GM19023 (cell line): ENCODE results near the gene EHF.

ENCODE experiments used
- ATAC-seq: cut with Tn5 transposase; IDR thresholded peaks from one replicate; pipeline ENCODE4 v1.9.1; 2021; ENCODE audit warnings: mild to moderate bottlenecking, moderate library complexity; ENCODE audit not compliant: unreplicated experiment

The EHF gene

DNA sequence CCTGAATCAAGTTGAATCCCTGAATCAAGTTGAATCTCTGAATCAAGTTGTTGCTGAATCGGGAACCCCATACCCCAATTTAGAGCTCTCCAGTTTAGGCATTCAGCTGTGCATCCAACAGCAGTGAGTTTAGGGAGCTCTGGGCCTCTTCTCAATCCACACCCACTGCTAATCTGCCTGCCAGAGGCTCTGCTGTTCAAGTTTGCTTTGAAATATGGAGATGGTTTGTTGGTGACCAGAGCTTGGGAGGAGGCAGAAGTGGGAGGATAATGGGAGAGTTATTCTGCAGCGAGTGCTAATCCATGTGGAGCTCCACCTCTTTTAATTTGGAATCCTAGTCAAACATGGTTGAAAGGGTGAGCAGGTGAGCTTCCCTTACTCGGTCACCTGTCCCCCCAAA is 22.4 kb downstream of the EHF start:
- ATAC-seq, result no peak

DNA sequence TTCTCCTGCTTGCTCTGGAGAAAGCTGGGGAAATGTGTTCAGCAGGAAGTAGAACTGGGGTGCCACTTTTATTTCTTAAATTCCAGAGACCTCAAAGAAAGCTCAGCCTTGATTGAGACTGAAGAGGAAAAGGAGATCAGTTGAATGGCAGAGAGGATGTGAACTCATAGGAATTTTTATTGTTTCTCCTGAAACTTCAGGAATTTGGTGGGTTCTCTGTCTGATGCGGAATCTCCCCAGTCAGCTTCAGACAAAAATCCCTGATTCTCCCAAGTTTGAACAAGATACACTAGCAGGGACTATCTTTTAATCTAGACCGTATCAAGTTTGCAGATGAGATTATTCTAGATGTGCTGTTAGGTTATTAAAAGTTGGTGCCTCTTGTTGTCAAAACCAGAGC is 23.0 kb downstream of the EHF start:
- ATAC-seq, result no peak

DNA sequence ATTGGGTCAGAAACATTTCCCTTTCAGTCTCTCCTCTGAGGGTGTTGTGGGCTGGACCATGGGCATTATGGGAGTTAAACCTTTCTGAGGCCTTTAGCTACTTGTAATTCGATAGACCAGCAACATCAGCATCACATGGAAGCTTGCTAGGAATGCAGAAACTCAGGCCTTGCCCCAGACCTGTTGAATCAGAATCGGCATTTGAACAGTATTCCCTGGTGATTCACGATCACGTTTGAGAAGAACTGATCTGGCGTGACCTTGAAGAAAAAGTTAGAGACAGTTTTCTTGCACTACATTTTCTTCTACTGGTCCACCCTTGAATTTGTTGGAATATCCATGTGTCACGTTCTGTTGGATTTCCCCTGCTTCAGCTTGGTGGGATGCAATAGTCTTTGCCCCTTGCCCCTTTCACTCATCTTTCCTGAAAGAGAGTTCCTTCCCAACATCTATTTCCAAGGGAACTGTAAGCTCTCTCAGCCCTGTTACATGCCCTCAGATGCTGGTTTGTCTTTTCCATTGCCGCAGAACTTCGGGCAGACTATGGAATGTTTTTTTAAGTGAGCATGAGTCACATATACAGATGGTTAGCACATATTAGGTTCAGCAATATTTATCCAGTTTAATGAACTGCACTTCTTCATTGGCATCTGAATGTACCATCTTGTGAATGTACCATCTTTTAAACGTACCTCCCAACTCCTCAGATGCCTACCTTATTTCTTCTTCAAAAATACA is 23.9 kb downstream of the EHF start:
- ATAC-seq, result no peak

DNA sequence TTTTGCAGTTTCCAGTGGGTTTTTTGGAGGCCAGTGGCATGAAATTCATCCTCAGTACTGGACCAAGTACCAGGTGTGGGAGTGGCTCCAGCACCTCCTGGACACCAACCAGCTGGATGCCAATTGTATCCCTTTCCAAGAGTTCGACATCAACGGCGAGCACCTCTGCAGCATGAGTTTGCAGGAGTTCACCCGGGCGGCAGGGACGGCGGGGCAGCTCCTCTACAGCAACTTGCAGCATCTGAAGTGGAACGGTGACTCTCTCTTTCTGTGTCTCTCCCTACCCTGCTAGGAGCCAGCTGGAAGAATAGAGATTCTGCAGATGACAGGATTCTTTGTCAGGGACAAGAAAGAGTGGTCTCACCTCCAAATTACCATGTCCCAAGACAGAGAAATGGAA is 25.5 kb downstream of the EHF start:
- ATAC-seq, result no peak

DNA sequence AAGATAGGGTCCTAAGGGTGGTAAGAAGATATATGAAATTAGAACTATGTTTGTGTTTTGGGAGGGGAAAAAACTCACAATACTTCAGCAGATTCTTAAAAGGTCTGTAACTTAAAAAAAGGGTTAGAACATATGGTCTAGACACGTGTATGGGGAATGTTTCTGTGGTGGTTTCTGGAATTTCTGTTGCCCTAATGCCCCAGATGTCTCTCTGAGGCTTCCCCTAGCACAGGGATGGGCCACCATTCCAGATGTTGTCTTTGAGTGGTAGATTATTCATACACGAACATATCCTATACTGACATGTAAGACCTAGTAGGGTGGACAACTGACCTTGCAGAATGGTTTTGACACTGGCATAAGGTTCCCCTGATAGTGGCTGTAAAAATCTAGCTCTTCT is 26.2 kb downstream of the EHF start:
- no peak for ATAC-seq

DNA sequence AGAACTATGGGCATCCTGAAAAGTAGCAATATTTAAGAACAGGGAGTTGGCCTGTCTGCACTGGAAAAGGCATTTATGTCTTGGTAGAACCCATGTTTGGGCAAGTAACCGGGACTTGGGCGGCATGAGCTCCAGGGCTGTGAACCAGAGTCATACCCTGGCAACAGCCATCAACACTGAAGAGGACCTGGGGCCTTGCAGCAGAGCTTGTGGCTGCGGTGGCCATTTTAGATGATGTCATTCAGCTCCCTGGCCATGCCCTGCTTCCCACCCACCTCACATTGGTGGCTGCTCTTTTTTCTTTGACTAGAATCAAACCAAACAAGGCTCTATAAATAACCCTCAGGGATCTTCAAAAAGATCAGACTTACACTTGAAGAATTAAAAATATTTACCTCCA is 26.6 kb downstream of the EHF start:
- no peak for ATAC-seq

DNA sequence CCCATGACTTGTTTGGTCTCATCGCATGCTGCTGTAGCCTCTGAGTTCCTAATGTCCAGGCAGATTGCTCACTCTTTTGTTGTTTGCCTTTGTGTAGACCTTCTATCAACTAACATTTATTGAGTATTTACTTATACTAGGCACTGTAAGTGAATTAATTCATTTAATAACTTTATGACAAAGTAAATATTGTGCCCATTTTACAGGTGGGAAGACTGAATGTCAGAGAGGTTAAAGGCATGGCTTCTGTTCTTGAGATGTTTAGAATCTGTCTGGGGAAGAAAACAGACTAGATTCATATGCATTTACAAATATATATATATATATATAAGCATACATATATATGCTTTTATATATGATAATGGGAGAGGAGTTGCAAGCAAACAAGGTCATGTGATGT is 27.1 kb downstream of the EHF start:
- ATAC-seq, result no peak

DNA sequence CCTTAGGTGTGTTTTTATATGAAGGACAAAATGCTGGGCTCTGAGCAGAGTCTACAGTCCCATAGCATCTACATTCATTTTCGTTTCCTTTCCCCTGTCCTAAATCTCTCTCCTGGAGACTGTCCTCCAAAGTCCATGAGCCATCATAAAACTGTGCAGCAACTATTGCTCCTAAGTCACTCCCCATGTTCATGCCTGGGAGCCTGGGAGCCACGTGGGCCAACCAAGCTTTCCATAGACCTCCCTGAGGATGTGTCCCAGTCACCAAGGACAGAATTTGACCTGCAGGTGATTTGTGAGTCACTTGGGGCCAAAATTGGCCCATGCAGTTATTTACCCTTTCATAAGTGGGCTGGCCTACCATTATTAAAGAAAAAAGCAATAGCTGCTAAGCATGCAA is 28.7 kb downstream of the EHF start:
- ATAC-seq, result no peak

DNA sequence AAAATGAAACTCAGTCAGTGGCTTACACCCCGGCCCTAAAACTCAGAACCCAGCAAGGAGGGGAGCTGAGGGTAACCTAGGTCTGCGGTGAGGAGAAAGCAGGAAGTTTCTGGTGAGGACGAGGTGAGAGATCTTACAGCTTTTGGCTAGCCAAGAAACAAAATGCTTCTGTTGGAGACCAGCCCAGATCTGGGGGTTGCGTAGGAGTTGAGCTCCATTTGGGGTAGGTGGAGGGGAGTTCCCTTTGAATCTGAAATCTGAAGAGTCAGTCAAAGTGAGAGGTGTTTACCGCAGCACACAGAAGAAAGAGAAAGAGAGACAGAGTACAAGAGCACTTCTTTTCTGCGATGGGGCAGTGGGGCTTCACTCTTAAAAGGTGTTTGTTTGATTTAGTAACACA is 29.6 kb downstream of the EHF start:
- ATAC-seq, result peak; percentile 92

DNA sequence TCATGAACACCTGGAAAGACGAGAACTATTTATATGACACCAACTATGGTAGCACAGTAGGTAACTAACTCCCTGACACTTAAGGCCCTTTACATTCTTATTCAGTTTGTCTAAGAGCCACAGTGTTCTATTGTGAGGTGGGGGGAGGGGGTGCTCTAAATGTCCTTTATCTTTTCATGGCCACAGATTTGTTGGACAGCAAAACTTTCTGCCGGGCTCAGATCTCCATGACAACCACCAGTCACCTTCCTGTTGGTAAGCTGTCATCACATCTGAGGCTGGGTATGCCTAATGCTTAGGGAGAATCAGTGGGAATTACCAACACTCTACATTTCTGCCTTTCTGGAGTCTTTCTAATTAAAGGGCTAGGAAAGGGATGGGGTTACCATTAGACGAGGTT is 30.7 kb downstream of the EHF start:
- ATAC-seq, result no peak

DNA sequence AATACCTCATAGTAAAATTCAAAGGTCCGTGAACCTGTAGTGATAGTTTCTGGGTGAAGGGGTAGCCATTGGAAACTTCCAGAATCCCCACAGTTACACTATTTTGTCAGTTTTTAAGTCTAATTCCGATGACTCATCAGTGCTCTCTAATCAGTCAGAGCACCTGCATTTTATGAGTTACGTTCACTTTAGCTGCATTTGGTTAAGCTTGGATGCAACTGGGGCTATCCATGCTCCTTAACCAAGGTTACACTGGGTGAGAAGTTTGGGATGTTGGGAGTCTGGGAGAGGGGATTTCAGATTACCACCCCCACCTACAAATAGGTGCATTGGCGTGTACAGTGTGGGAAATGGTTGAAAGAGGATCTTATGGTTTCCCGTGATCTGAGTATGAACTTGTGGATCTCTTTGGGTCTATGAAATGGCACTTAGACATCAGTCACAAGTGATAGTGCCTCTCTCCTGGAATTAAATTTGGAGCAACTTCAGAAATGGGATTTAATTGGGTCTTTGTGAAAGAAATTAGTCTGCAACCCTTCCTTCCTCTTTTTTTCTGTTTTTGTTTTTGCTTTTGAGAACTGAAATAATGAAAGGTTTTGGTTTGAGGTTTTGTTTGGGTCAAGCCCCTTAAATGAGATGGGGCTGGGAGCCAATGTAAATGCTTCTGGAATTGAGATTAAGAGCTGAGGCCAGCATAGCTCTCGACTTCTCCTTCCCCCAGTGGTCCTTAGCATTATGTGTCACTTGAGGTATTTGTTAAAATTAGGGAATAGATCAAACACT is 31.5 kb downstream of the EHF start:
- ATAC-seq, result no peak

DNA sequence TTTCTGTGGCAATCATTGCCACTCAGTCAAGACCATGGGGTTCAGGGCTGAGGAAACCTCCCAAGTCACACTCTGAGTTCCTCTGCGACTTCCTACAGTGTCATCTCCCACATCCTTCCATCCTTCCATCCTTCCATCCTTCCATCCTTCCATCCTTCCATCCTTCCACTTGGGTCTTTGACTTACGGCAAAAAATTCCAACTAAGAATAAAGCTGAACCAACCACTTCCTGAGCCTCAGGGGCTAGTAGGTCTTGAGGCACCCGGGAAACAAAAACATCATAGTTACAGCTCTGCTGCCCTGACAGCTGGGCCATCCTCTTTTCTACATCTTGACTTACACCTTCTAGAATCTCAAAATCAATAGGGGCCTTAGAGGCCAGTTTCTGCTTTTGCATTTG is 32.1 kb downstream of the EHF start:
- ATAC-seq, result no peak

DNA sequence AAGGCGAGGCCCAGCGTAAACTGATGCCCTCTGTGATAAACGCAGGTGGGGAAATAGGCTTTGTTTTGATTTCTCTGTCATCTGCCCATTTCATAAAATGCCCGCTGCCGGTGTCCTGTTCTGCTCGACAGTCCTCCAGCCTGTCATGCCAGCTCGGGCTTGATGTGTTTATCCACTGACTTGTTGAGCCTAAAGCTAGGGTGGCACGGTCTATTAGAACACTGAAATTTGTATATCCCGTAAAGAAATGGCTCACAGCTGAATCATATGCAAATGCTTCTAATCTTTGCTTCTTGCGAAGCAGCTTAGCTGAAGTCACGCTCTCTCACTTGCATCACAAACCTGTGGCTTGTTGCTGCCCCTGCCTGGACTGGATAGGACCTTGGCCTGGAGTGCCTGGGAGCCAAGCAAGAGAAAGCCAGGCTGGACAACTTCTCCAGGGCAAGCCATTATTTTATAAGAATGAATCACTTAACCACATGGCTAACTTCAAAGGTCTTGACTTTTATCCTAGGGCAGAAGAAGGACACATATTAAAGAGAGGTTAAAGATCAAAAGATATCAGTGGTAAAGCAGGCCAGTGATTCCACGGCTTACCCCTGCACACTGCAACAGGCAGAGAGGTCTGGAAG is 33.1 kb downstream of the EHF start:
- no peak for ATAC-seq

DNA sequence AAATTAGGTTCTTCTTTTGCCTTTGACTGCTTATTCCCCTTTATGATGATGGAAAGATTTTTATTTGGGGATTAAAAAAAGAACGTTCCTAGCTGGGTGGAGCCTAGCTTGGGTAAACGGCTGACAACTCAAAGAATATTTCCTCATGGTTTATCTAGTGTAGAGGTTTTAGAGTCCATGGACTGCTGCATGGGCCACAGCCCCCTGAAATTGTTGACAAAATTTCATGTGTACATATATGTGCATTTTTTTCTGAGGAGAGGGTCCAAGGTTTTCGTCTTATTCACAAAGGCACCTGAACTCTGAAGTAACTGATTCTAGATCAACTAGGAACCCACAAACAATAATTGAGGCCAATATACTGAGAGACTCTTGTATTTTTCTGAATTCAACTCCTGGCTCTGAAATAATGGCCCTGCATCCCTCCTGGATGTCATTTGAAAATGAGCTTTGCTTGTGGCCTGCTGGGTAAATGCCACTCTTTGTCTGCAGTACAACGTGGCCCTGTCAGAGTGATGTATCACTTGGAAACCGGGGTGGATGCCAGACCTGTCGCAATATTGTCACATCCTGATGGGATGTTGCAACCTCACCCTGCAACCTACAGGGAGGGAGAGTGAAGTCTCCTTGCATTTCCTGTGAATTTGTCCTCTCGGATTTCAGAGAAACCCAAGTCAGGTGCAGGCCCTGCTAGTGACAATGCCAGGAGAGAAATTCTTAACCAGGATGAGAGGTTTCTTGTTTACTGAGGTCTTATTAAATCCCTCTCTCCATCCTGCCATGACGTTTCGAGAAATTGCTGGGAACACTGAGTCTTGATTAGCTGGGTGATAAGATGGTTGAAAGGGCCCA is 33.8 kb downstream of the EHF start:
- ATAC-seq, result no peak

DNA sequence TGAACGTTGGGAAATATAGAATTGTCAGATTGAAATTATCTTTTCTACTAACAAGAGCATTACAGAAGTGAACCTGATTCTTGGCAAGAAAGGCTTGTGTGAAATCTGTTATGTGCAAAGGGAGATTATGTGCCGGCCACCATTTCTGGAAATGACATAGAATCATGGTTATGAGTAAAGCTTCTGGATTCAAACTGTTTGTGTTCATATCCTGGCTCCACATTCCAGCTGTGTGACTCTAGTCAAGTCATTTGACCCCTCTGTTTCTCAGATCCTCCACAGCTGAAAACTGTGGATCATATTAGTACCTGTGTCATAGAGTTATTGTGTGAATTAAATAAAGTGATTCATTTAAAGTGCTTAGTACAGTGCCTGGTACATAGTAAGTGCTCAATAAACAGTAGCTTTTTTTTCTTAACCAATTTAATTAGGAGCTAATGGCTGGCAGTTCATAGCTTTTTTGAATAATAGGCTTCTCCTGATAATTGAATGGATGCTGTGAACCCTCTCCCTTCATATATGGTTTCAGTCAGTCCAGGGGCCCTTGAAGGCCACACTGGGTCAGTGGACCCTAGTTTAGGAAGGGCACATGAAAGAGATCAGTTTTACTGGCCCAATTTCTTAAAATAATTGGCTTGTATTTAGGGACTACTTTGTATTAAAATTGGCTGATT is 34.6 kb downstream of the EHF start:
- ATAC-seq, result no peak

DNA sequence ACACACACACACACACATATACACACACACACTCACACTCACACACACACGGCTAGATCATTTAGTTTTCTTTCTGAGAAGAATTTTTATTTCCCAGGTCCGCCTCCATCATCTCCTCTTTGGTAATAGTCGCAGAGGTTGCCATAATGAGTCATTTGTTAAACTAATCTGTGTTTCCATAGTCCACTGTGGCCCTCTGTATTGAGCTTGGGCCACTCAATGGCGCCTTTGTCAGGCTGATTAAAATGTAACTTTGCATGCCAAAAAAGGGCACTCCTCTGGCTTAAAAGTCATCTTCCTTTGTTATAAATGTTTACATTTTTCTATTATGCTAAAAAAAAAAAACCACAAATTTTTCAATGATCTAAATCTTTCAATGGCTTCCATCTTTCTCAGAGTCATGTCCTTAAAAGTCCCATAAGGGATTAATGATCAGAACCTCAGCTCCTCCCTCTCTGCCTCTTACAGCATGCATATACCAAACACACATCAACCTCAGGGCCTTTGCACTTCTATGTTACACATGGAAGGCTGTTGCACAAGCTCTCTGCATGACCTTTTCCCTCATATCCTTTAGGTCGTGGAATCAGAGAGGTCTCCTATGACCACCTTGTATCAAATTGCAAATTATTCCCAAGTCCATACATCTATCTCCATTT is 35.3 kb downstream of the EHF start:
- ATAC-seq, result no peak

DNA sequence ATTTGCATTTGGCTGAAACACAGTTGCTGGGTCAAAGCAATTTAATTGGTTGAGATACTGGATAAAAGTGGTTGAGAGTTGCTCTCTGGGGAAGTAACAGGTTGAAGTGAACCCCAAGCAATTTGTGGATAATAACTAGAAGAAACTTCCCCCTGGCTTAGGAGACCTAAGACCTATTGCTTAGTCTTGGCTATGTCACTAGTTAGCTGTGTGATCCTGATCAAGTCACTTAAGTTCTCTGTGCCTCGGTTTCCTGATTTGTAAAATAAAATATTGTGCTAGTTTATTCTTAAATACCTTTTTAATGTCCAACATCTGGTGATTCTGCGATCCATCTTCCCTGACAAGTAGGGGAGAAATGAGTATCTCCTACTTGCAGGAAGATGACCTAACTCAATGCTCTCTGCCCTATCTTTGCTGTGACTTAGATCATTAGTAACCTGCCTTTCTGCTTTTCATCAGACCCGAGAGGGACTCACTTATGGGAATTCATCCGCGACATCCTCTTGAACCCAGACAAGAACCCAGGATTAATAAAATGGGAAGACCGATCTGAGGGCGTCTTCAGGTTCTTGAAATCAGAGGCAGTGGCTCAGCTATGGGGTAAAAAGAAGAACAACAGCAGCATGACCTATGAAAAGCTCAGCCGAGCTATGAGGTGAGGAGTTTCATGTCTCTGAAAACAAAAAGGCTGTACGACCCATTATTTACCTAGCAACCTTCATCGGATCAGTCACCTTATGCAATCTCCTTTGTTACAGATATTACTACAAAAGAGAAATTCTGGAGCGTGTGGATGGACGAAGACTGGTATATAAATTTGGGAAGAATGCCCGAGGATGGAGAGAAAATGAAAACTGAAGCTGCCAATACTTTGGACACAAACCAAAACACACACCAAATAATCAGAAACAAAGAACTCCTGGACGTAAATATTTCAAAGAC is 37.5 kb downstream of the EHF start:
- no peak for ATAC-seq

DNA sequence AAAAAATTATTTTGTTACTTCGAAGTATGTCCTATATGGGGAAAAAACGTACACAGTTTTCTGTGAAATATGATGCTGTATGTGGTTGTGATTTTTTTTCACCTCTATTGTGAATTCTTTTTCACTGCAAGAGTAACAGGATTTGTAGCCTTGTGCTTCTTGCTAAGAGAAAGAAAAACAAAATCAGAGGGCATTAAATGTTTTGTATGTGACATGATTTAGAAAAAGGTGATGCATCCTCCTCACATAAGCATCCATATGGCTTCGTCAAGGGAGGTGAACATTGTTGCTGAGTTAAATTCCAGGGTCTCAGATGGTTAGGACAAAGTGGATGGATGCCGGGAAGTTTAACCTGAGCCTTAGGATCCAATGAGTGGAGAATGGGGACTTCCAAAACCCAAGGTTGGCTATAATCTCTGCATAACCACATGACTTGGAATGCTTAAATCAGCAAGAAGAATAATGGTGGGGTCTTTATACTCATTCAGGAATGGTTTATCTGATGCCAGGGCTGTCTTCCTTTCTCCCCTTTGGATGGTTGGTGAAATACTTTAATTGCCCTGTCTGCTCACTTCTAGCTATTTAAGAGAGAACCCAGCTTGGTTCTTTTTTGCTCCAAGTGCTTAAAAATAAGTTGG is 38.3 kb downstream of the EHF start:
- no peak for ATAC-seq
